Iris pigment epithelial cell (primary cell): ENCODE data around the gene SLC25A47.
"Not testable (repeated sequence)": the region's sequence is repeated elsewhere in the genome, so short reads cannot be mapped to it uniquely, and the experiment has no call there.

Experiments used
- DNase-seq: peaks from one replicate; pipeline ENCODE4 v3.0.0-alpha.2; 2011; ENCODE audit warnings: low read depth

SLC25A47 gene

GRCh38 chr14:100305324-100306100 is 17.6 kb upstream of the SLC25A47 start:
- no peak for DNase-seq

GRCh38 chr14:100306101-100306997 is 16.8 kb upstream of the SLC25A47 start, which contains the start of gene SLC25A29:
Gene SLC25A29, minus strand, starts transcription at chr14:100306444. Its CDS starts 212 bp downstream, at chr14:100306232.
- DNase-seq: peak; percentile 84

GRCh38 chr14:100306998-100307765 is 16.0 kb upstream of the SLC25A47 start:
- DNase-seq: peak; percentile 32

- DNase-seq: no peak
Observed at GRCh38 chr14:100307766-100308426, 15.2 kb upstream of the SLC25A47 start.

- not testable (repeated sequence) for DNase-seq
Observed at GRCh38 chr14:100308427-100308792, 14.7 kb upstream of the SLC25A47 start.

- no peak for DNase-seq
Observed at GRCh38 chr14:100309028-100309737, 14.0 kb upstream of the SLC25A47 start.

GRCh38 chr14:100312110-100312876 is 10.8 kb upstream of the SLC25A47 start:
- DNase-seq: not testable (repeated sequence)

- no peak for DNase-seq
Observed at GRCh38 chr14:100312877-100313400, 10.2 kb upstream of the SLC25A47 start.

- DNase-seq: no peak
Observed at GRCh38 chr14:100313464-100314230, 9.5 kb upstream of the SLC25A47 start.

- no peak for DNase-seq
Observed at GRCh38 chr14:100314724-100315123, 8.4 kb upstream of the SLC25A47 start.

- no peak for DNase-seq
Observed at GRCh38 chr14:100317389-100317788, 5.8 kb upstream of the SLC25A47 start.

GRCh38 chr14:100317912-100318808 is 5.0 kb upstream of the SLC25A47 start:
- DNase-seq: peak; percentile 51

GRCh38 chr14:100320157-100320856 is 2.8 kb upstream of the SLC25A47 start:
- DNase-seq: no peak

GRCh38 chr14:100321473-100322137 is 1.5 kb upstream of the SLC25A47 start:
- DNase-seq: no peak

- no peak for DNase-seq
Observed at GRCh38 chr14:100322138-100322957, 791 bp upstream of the SLC25A47 start.

GRCh38 chr14:100323942-100324307 is 786 bp downstream of the SLC25A47 start:
- no peak for DNase-seq
